T47D (cell line): Measurements from ENCODE around the gene PKIG.

Experiments
- DNase-seq, 2 experiments: peaks; one replicate each; pipeline versions ENCODE4 v3.0.0 to v3.0.0-alpha.2; 2011 to 2012; ENCODE audit warnings: low read depth in 1 of 2, low spot score in 1 of 2
- JUND ChIP-seq: IDR thresholded peaks from 2 replicates; pipeline ENCODE4 v1.6.1; 2012; ENCODE audit warnings: low read depth
- in situ Hi-C: cut with HindIII; loops from 2 replicates; pipeline ENCODE4 v1.10.0; 2016; ENCODE audit warnings: low sequenced_read_pairs, low pct_unique_long_range_greater_than_20kb

Gene PKIG

GRCh38 chr20:44658810-44659209 lies 76.4 kb downstream of the PKIG start:
- TF ChIP-seq JUND = no peak
- in situ Hi-C loops = no loop called here
- no peak for DNase-seq

GRCh38 chr20:44659931-44660330 lies 77.6 kb downstream of the PKIG start:
- TF ChIP-seq JUND = no peak
- in situ Hi-C loops = no loop called here
- no peak for DNase-seq

- no peak for TF ChIP-seq JUND
- DNase-seq = no peak
- in situ Hi-C loops = no loop called here
Measured at GRCh38 chr20:44660581-44660980, 78.2 kb downstream of the PKIG start.

GRCh38 chr20:44662261-44662660 lies 79.9 kb downstream of the PKIG start:
- in situ Hi-C loops = no loop called here
- DNase-seq = no peak
- TF ChIP-seq JUND = no peak

- no peak for TF ChIP-seq JUND
- no peak for DNase-seq
- in situ Hi-C loops = no loop called here
Measured at GRCh38 chr20:44664131-44664530, 81.8 kb downstream of the PKIG start.

GRCh38 chr20:44666066-44666465 lies 83.7 kb downstream of the PKIG start:
- DNase-seq = no peak
- in situ Hi-C loops = no loop called here
- no peak for TF ChIP-seq JUND
